GM19395 (cell line): ENCODE results near the gene IFI27.
A peak's percentile ranks its signal among the peaks of the same experiment; 100 is the strongest.

Experiments used
- ATAC-seq: cut with Tn5 transposase; IDR thresholded peaks from one replicate; pipeline ENCODE4 v1.9.1; 2021; ENCODE audit warnings: mild to moderate bottlenecking, moderate library complexity; ENCODE audit not compliant: unreplicated experiment

IFI27 gene

DNA sequence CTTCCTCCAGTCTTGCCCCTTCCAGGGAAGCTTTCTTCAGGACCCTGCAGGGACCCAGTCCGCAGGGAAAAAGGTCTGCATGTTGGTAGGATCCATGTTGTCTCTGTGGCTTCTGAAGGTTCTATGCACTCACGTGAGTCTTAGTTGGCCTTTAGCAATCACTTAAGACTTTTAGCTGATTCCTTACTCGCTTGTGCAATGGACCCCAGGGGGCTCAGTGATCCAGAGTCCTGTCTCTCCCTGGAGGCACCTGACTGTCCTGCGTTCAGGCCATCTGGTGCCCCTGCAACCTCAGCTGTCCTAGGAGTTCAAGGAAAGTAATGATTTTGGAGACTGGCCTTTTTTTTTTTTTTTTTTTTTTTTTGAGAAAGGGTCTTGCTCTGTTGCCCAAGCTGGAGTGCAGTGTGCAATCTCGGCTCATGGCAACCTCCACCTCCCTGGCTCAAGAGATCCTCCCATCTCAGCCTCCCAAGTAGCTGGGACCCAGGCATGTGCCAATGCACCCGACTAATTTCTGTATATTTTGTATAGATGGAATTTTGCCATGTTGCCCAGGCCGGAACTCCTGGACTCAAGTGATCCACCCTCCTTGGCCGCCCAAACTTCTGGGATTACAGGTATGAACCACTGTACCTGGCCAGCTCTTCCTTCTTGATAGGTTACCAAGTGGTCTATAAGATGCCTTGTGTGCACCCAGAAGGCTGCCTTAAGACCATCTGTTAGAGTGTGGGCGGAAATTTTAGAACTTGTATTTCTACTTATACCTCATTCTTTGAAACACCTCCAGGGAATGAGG, 14.2 kb downstream of the IFI27 start:
- no peak for ATAC-seq

DNA sequence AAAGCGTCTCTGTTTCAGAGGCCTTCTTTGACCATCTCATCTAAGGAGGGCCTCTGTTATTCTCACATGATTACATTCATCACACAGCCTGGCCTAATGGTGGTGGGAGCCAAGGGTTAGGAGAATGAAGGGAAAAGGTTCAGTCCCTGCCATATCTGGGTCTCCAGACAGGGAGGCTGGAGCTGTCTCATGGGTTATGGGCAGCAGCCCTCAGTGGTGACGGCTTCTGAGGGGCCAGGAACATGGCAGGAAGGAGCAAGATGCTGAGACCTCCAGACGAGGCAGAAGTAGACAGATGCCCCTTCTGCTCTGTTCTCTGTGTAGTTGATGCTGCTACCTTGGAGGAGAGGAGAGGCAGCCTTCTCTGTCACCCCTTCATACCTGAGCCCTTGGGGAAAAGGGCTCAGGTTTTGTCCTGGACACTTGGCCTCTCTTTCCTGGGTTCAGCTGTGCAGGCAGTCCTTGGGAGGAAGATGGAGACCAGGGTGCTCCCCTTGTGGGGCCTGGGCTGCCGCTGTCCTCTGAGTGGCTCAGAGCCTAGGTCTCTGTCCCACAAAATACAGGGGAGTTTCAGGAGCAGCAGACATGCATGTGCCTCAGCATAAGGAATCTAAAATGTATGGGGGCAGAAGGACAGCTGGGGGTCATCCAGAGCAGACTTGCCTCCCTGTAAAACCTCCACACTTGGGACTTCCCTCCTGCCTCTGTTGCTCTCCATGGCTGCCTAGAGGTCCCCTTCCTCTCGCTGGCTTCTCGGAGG, 15.3 kb downstream of the IFI27 start:
- no peak for ATAC-seq

DNA sequence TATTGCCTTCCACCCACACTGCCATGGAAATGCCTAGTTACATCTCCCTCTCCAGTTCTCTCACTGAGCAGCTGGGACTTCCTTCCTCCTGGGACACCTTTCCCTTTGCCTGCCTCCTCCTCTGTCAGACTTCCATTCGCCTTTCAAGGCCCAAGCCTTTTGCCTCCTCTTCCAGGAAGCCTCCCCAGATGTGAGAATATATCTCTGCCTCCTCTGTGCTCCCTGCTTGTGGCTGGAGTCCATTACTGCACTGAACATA, 15.8 kb downstream of the IFI27 start:
- no peak for ATAC-seq

DNA sequence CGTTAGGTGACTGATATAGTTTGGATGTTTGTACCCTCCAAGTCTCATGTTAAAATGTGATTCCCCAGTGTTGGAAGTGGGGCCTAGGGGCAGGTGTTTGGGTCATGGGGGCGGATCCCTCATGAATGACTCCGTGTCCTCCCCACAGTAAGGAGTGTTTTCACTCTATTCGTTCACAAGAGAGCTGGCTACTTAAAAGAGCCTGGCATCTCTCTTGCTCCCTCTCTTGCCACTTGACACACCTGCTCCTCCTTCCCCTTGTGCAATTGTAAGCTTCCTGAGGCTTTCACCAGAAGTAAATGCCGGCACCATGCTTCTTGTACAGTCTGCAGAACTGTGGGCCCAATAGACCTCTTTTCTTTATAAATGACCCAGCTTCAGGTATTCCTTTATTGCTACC, 16.3 kb downstream of the IFI27 start:
- ATAC-seq: no peak

DNA sequence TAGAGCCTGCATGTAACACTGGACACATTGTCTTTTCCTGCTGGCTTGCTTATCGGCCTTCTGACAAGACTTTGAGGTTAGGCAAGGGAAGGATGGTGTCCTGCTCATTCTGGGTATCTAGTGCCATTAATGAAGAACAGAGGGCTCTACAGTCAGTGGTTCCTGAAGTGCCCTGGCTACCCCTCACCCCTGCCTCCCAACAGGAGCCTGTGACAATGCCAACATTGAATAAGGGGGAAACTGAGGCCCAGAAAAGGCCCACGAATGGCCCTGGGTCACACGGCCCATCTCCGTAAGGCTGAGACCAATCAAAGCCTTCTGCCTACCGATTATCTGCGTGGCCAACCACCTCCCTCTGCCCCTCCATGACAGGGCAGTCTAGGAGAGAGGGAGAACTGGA, 16.8 kb downstream of the IFI27 start:
- no peak for ATAC-seq

DNA sequence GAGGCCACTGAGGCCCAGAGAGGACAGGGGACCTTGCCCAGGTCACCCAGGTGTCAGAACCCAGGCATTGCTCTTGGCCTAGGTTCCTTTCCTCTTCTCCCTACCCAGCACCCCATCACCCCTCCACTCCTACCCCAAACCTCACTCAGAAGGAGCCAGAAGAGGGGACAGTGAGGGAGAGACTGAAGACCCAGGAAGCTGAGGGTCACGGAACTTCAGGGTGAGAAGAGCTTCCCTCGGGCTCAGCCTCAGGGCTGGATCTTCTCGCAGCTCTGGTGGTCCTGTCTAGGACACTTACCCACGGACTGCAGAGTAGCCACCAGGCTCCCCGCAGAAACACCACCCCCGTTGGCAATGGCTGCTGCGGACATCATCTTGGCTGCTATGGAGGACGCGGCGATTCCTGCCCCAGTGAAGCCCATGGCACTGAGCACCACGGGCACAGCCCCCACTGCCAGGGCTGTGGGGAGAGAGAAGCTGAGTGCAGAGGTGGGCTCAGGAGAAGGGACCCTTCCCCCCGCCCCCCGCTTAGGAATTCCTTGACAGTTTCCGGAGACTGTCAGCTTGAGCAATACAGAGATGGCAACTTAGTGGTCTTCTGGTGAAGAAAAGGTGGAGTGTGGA, 17.8 kb downstream of the IFI27 start:
- no peak for ATAC-seq

DNA sequence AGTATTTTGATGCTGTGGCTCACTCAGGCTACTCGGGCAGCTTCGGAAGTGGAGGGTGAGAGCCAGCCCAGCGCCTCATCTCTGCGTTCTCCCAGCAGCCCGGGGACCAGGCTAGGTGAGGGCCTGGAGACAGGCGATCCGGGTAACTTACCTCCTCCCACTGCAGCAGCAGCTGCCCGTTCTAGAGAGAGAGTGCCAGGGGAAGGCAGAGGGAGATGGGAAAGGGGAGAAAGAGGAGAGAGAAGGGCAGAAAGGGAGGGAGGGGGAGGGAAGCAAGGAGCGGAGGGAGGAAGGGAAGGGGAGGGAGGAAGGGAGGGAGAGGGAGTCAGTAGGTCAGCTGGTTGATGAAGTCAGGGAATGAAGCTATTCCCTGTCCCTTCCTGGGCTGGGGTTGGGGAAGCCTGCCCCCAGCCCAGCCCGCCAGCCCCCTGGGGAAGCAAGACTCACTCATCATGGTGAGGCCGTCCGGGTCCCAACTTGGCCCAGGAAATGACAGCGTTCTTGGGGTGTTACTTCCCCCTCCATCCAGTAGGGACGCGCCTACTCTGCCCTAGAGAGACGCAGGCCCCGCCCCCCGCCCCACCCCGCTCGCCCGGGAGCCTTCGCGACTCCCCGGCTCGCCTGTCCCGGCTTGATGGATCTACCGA, 18.7 kb downstream of the IFI27 start, which contains the start of gene IFI27L2:
Gene IFI27L2 (minus strand): TSS at position 494 of the 647 bp plus-strand sequence. CDS start 40 bp downstream, at position 454.
- peak; percentile 94 for ATAC-seq

DNA sequence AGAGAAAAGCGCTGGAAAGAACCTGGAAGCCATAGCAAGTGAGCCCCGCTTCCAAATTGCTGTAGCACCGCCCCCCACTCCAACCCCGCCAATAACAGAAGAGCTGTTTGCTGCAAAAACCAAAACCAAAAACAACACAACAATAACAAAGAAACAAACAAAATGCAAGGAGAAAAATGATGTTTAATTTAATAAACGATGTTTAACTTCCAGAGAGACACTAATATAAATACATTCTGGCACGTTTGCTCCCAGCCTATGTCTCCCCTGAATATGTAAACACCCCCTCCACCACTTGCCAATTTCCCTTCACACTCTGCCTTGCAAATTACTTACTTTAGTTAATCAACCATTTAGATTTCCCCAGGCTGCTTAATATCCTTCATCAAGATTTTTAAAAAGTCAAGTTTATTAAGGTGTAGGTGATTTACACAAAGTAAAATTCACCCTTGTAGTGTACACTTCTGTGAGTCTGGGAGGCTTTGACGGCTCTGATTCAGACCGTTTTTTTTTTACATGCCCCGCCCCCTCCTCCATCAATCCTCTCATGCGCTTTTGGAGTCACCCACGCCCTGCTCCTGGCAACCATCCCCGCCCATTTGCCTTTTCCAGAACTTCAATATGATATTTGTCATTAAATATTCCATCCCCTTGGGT, 19.4 kb downstream of the IFI27 start:
- ATAC-seq: no peak

DNA sequence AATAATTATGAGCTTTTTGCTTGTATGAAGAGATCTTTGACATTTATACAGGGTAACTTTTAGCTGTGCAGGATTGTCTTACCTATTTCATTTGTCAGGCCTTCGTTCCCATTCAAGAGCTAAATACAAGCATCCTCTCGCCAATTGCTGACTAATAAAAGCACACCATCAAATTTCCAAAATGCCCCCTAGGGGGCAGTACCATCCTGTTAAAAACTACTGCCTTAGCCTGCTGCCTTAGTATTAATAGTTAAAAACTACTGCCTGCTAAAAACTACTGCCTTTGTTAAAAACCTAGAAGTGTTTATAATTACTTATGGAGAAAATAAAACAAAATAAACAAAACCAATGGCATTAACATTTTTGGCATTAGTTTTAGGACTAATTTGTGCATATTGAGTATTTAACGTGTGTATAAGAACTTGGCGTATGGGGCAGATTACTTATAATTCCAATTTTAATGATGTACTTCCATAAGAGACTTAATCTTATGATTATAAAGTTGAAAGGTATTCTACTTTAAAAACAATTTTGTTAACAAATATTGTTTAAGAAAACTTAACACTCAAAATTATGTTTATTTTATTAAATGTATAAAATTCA, 21.9 kb downstream of the IFI27 start:
- ATAC-seq: peak; percentile 46

DNA sequence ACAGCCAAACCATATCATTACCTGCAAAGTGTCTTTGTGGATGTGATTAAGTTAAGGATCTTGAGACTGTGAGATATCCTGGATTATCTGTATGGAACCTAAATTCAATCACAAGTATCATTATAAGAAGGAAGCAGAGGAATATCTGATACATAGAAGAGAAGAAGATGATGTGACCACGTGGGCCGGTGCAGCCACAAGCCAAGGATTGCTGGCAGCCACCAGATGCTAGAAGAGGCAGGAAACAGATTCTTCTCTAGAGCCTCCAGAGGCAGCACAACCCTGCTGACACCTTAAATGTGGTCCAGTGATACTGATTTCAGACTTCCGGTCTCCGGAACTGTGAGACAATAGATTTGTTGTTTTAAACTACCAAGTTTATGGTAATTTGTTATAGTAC, 24.9 kb downstream of the IFI27 start:
- ATAC-seq: no peak

DNA sequence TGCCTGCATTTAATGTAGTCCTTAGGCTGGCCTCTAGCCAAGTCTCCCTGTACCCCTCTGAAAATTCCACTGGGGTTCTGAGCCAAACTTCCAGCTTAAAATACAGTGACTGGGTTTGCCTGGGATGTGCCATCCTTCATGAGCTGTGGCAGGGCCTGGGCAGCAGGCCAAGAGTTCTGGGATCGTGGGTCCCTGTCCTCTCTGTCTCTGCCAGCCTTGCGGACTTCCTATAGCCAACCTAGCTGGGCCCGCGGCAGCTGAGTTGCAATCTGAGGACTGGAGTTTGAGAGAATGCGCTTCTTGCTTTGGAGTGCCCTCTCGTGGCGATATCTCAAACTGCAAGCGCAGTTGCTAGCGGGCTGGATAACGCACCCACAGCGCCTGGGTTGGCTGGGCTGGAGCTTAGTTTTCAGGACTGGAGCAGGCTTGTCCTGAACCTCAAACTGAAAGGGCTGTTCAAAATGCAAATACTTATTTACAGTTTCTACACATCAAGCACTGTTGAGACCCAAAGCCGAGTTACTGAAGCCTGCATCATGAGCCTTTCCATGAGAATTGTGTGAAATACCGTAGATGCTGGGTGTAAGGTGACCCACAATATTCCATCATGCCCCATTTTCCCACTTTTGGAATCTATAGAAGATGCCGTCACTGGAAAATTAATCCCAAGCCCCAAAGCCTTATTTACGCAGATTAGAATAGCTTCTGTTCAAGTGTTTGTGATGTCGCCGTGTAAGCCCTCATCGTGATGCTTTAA, 26.2 kb downstream of the IFI27 start:
- ATAC-seq: peak; percentile 89

DNA sequence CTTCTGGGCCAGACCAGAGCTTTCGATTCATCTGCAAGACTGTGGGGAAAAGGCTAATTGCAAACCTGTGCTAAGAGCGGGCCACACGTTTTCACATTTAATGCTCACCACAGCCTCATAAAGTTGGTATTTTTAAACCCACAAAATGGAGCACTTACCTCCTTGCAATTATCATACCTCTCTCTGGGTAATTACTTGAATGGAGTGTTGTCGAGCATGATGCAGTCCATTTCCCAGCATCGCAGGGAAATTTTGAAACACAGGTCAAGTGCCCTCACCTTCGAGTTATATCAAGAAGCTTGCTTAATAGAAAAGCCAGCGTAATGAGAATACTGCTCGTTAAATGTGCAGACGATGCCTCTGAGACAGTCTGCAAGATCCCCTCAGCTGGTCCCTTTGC, 27.7 kb downstream of the IFI27 start:
- no peak for ATAC-seq

DNA sequence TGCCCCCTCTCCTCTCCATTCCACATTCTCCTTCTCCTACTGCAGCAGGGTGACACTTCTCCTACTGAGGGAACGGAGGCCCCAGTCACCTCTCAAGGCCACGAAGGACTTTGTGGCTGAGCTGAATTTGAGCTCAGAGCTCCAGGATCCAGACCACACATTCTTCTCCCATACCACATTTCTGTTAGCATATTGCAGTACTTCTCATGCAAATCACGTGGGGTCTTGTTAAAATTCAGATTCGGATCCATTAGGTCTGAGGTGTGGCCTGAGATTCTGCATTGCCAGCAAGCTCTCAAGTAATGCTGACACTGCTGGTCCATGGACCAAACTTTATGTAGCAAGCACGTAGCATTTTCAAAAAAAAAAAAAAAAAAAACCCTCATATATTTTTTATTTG, 28.5 kb downstream of the IFI27 start:
- no peak for ATAC-seq

DNA sequence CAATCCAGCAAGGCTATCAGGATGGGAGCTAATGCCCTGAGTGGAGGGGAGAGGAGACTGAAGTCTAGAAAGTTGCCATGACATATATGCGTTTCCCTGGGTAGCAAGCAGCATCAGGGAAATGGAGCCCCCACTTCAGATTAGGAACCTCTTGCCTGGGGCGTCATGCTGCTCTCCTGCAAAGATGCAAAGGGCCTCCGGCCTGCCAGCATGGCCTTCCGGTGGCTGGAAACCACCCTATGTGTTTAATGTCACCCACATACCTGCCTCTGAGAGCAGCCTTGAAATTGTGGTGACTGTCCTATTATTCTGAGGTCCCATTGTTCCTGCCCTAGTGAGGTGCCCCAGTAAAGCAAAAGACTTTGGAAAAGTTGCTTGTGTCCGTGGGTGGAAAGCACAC, 28.9 kb downstream of the IFI27 start:
- no peak for ATAC-seq

DNA sequence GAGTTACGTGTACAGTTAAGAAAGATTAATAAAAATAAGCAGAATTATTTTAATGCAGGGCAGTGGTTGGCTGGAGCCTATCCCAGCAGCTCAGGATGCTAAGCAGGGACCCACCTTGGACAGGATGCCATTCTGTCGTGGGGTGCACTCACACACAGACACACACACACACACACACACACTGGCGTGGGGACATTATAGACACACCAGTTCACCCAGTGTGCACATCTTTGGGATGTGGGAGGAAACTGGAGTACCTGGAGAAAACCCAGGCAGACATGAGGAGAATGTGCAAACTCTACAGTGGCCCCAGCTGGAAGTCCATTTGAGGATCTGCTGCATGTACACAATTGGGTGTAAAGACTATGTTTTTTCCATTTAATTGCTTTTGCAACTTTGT, 31.7 kb downstream of the IFI27 start:
- no peak for ATAC-seq

DNA sequence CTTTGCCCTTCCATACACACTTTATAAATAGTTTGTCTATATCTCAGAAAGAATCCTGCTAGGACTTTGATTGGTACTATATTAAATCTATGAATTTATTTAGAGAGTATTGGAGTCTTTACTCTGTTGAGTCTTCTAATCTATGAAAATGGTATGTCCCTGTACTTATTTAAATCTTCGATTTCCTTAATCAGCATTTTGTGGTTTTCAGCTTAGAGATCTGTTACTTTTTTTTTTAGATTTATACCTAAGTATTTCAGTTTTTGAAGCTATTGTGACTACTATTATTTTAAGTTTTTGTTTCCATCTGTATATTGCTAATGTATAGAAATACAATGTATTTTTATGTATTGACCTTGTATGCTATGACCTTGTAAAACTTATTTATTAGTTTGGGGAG, 32.3 kb downstream of the IFI27 start:
- no peak for ATAC-seq

DNA sequence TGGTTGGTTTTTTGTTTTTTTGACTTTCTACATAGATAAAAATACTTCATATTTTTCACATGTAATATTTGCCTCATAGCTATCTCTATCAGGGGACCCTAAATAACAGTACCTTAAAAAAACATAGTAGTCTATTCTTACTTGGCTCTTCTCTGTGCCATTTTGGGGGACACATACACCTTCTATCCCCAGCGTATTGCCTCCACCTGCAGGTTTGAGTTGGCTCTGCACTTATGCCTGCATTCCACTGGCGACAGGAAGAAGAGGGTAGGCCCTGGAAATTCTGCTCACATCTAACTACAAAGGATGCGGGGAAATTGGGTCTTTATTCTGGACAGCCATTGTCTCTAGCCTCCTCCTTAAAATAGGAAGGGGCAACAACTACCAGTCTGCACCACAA, 32.7 kb downstream of the IFI27 start:
- no peak for ATAC-seq

DNA sequence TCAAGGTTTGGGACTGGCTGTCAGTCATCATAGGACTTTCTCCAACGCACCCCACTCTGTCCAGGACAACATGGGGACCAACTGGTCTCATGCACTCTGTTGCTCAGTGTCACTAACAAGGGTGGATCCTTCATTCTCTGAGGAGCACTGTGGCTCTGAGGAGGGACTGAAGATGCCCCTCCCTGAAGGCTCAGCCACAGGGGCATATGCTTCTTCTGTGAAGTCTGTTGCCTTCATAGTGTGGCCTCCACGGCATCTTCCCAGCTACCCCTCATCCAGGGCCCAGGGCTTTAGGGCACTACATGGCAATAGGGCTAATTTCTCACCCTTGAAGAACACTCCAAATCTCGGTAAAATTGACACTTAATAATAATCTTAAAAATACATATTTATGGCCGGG, 33.2 kb downstream of the IFI27 start:
- ATAC-seq: no peak

DNA sequence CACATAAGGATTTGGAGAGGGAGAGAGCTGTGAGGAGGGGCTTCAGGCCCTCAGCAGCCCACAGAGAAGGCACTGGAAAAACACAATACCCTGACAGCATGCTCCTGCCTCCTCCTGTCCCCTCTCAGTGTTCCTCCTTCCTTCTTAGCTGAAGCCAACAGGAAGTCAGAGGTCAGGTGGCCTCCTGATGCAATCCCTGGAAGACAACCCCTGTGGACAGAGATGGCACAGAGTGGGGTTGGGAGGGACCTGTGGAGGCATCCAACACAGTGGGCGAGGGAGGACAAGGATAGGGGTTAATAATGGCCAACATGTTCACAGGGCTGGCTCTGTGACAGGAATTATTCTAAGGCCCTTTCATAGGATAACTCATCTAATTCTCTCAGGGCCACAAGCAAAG, 34.2 kb downstream of the IFI27 start:
- ATAC-seq: no peak

DNA sequence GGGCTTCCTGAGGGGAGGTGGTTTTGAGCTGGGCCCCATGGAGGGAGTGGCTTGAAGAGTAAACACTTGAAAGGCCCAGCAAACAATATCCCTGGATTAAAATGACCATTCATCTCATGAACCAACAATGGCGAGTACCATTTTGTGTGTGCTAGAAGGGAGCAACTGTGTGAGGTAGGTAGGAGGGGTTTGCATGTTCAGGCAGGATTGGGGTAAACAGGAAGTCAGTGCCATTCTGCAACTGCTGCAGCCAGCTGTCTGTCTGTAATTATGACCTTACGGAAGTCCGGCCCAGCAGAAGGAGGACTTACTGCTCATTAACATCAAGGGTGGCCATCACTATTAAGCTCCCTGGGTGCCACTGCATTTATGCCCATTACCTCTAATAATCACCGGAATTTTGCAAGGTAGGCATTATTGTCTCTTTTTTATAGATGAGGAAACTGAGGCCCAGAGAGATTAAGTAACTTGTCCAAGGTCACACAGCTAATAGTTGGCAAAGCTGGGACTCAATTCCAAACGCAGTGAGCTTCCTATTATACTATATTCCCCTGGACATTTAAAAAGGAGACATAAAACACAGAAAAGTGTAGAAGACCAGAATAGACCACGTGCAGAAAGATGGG, 35.5 kb downstream of the IFI27 start:
- peak; percentile 58 for ATAC-seq
